DMS153 treated with DMSO at 0.1 percent for 48 hours (cell line): ENCODE data around the gene CNKSR3.

Source experiments
- DNase-seq: peaks from one replicate; lab custom pipeline; 2025; ENCODE audit not compliant: unreplicated experiment; lab: John Stamatoyannopoulos, UW

Gene CNKSR3

GRCh38 chr6:154390034-154390433, 120.5 kb downstream of the CNKSR3 start:
- no peak for DNase-seq

- DNase-seq, result no peak
These were observed 121.7 kb downstream of the CNKSR3 start for GRCh38 chr6:154388803-154389202.

GRCh38 chr6:154386848-154387717, 123.4 kb downstream of the CNKSR3 start:
- no peak for DNase-seq

- DNase-seq, result no peak
These were observed 126.3 kb downstream of the CNKSR3 start for GRCh38 chr6:154384191-154384590.

GRCh38 chr6:154383273-154383672, 127.2 kb downstream of the CNKSR3 start:
- DNase-seq, result no peak

- no peak for DNase-seq
These were observed 127.7 kb downstream of the CNKSR3 start for GRCh38 chr6:154382740-154383139.

GRCh38 chr6:154381548-154381947, 128.9 kb downstream of the CNKSR3 start:
- DNase-seq, result no peak

GRCh38 chr6:154380741-154381140, 129.7 kb downstream of the CNKSR3 start:
- no peak for DNase-seq

GRCh38 chr6:154379585-154379984, 130.9 kb downstream of the CNKSR3 start:
- no peak for DNase-seq

GRCh38 chr6:154378518-154378917, 132.0 kb downstream of the CNKSR3 start:
- DNase-seq, result no peak

- DNase-seq, result no peak
These were observed 132.8 kb downstream of the CNKSR3 start for GRCh38 chr6:154377726-154378125.

GRCh38 chr6:154373971-154374370, 136.5 kb downstream of the CNKSR3 start:
- no peak for DNase-seq

GRCh38 chr6:154371281-154371680, 139.2 kb downstream of the CNKSR3 start:
- DNase-seq, result no peak

- peak; percentile 35 for DNase-seq
These were observed 139.9 kb downstream of the CNKSR3 start for GRCh38 chr6:154370545-154370944.

- DNase-seq, result no peak
These were observed 142.4 kb downstream of the CNKSR3 start for GRCh38 chr6:154367839-154368695.

- no peak for DNase-seq
These were observed 143.1 kb downstream of the CNKSR3 start for GRCh38 chr6:154367336-154367735.

- DNase-seq, result no peak
These were observed 146.7 kb downstream of the CNKSR3 start for GRCh38 chr6:154363821-154364220.

GRCh38 chr6:154361476-154361875, 149.0 kb downstream of the CNKSR3 start:
- DNase-seq, result no peak

GRCh38 chr6:154360476-154360875, 150.0 kb downstream of the CNKSR3 start:
- no peak for DNase-seq

GRCh38 chr6:154359679-154360078, 150.8 kb downstream of the CNKSR3 start:
- DNase-seq, result no peak

GRCh38 chr6:154359161-154359574, 151.3 kb downstream of the CNKSR3 start:
- DNase-seq, result no peak

GRCh38 chr6:154358019-154358545, 152.4 kb downstream of the CNKSR3 start:
- no peak for DNase-seq
